Left ventricle myocardium superior (tissue), 1 donor: ENCODE results near the gene CENPS. TPM values are rescaled to one million over a fixed set of nuclear protein-coding genes. Genes with fewer than 3 reads are reported as not detected.
A peak's percentile ranks its signal among the peaks of the same experiment; 100 is the strongest.
"Not testable (repeated sequence)": the region's sequence is repeated elsewhere in the genome, so short reads cannot be mapped to it uniquely, and the experiment has no call there.

Experiments used
- ATAC-seq: fragments of 200-7000 bp; cut with Tn5 transposase; one replicate; pipeline ENCODE4 v1.9.1; 2020; ENCODE audit warnings: mild to moderate bottlenecking, moderate library complexity
- DNase-seq: peaks from one replicate; pipeline ENCODE4 v3.0.0-alpha.2; 2020
- intact Hi-C: fragments of 100-400 bp; cut with micrococcal nuclease; formaldehyde crosslinking; loops from one replicate; pipeline ENCODE4 v1.11.0; 2022
- total RNA-seq: library from RNA; stranded (reverse); fragmentation: NEBNext Ultra II Directional; extraction: Animal tissue kit (Norgen Biotek cat#: 25700); gene quantifications from one replicate; pipeline ENCODE4 v1.2.1, GENCODE V29; 2021
- donor health status: DM: no; HTN: yes; CAD: no; lungs with severe emphysema.

CENPS gene
- total RNA-seq, 1 donor from 2014 or later: 5.5 TPM

DNA sequence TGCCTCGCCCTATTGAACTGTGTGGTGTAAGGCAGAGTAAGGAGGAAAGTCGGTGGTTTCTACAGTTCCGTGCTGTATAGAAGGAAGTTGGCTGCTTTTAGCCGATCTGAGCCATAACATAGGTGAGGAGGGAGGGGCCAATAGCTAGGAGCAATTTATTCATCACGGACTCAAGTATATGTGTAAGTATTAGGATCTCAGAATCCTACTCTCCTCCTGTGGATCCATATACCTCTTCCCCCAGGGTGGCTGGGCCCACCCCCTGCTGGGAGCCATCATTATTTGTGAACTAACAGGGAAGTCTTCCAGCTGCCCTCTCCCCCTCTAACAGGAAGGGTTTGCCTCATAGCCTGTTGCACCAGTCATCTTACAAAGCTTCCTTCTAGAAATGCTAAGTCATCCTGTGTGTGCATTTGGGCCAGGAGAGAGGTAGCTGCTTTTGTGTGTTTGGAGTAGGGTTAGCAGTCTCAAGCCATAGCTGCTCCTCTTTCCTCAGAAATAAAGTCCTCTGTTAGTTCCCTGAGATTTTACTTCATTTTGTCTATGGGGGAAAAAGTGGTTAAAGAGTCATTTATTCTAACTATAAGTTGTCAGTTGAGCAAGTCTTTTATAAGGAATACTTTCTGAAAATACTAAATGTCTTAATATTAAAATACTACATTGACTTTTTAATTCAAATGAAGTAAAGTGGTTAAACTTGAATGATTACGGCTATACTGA lies 14.9 kb upstream of the CENPS start:
- ATAC-seq: peak; percentile 76
- DNase-seq: no peak
- intact Hi-C loops: no loop called here

DNA sequence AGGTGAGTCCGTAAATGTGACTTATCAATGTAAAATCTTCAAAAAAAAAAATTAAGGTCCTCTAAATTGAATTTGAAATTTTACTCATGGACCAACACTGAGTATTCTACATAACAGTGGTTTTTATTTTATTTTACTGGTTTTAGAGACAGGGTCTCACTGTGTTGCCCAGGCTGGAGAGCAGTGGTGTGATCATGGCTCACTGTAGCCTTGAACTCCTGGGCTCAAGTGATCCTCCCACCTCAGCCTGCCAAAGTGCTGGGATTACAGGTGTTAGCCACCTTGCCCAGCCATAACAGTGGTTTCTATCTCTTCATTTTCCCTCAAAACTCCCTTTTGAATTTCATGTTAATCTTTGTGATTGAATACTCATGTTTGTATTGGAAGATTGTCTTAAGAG lies 14.3 kb upstream of the CENPS start:
- intact Hi-C loops, DNase-seq, ATAC-seq: not testable (repeated sequence)

DNA sequence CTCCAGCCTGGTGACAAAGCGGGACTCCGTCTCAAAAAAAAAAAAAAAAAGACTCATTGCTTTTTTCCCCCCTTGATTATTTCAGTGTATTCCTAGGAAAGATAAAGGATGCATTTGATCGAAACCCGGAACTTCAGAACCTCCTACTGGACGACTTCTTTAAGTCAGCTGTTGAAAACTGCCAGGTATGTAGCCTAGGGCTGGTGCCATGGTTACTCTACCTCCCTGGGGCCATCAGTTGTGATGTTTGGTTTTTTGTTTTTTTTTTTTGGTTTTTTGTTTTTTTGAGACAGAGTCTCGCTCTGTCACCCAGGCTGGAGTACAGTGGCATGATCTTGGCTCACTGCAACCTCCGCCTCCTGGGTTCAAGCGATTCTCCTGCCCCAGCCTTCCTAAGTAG lies 11.5 kb upstream of the CENPS start:
- ATAC-seq, intact Hi-C loops, DNase-seq: not testable (repeated sequence)

DNA sequence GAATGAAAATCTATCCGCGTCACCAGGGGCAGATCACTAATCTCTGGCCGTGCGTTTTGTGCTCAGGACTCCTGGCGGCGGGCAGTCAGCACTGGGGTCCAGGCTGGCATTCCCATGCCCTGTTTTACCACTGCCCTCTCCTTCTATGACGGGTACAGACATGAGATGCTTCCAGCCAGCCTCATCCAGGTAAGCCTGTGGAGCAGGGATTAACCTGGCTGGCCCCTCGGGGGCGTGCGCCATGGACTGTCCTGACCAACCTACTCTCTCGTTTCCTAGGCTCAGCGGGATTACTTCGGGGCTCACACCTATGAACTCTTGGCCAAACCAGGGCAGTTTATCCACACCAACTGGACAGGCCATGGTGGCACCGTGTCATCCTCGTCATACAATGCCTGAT lies 10.9 kb upstream of the CENPS start:
- no peak for DNase-seq
- no peak for ATAC-seq
- intact Hi-C loops: no loop called here

DNA sequence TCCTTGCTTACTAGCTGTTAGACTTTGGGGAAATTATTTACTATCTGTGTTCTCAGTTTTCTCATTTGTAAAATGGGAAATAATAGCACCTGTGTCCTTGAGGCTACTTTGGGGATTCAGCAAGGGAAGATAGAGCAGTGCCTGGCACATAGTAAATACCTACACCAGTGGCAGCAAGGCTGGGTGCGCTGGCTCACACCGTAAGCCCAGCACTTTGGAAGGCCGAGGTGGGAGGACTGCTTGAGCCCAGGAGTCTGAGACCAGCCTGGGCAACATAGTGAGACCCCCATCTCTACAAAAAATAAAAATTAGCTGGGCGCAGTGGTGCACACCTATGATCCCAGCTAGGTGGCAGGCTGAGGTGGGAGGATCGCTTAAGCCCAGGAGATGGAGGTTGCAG lies 8.6 kb upstream of the CENPS start:
- DNase-seq: no peak
- no peak for ATAC-seq
- intact Hi-C loops: loop anchor here (10.0 kb wide), 1 partner anchor 47 kb away; no protein-coding TSS in a partner anchor

DNA sequence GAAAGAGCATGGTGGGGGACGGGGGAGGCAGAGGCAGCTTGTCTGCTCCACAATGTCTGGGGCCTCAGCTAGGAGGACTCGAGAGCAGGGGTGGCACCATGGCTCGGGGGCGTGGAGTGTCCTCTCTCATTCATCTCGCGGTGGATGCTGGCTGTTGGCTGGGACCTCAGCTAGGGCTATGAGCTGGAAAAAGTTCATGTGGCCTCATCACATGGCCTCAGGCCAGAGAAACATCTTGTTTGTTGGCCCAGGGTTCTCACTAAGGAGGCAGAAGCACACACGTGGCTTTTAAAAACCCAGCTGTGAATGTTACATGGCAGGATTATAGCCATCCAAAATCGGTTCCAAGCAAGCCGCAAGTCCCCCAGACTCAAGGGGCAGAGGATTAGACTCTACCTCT lies 6.2 kb upstream of the CENPS start:
- peak; percentile 59 for DNase-seq
- peak; percentile 28 for ATAC-seq
- intact Hi-C loops: loop anchor here (10.0 kb wide), 1 partner anchor 49 kb away; no protein-coding TSS in a partner anchor

DNA sequence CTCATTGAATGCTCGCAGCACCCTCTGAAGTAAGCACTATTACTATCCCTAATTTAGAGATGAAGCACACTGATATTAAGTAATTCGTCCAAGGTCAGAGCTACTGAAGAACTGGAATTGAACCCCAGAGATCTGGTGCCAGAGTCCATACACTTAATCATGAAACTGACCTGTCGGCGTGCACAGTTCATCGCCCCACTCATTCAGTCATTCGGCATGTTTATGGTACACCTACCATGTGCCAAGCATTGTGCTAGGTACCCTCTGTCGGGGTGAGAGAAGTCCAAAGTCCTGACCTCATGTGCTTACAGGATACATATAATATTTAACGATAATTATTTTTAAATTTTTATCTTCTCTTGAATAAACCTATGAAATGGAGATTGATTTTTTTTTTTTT lies 5.6 kb upstream of the CENPS start:
- DNase-seq (no peak), ATAC-seq (no peak)
- intact Hi-C loops: loop anchor here (10.0 kb wide), 1 partner anchor 50 kb away; no protein-coding TSS in a partner anchor

DNA sequence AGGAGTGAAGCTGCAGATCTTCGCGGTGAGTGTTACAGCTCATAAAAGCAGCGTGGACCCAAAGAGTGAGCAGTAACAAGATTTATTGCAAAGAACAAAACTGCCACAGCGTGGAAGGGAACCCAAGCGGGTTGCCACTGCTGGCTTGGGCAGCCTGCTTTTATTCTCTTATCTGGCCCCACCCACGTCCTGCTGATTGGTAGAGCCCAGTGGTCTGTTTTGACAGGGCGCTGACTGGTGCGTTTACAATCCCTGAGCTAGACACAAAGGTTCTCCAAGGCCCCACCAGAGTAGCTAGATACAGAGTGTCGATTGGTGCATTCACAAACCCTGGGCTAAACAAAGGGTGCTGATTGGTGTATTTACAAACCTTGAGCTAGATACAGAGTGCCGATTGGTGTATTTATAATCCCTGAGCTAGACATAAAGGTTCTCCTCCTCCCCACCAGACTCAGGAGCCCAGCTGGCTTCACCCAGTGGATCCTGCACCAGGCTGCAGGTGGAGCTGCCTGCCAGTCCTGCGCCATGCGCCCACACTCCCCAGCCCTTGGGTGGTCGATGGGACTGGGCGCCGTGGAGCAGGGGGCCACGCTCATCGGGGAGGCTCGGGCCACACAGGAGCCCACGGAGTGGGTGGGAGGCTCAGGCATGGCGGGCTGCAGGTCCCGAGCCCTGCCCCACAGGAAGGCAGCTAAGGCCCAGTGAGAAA lies 4.3 kb upstream of the CENPS start:
- intact Hi-C loops: loop anchor here (10.0 kb wide), 1 partner anchor 51 kb away; no protein-coding TSS in a partner anchor
- not testable (repeated sequence) for DNase-seq, ATAC-seq

DNA sequence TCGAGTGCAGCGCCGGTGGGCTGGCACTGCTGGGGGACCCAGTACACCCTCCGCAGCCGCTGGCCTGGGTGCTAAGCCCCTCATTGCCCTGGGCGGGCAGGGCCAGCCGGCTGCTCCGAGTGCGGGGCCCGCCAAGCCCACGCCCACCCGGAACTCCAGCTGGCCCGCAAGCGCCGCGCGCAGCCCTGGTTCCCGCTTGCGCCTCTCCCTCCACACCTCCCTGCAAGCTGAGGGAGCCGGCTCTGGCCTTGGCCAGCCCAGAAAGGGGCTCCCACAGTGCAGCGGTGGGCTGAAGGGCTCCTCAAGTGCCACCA lies 3.7 kb upstream of the CENPS start:
- not testable (repeated sequence) for ATAC-seq, DNase-seq
- intact Hi-C loops: loop anchor here (10.0 kb wide), 1 partner anchor 52 kb away; no protein-coding TSS in a partner anchor

DNA sequence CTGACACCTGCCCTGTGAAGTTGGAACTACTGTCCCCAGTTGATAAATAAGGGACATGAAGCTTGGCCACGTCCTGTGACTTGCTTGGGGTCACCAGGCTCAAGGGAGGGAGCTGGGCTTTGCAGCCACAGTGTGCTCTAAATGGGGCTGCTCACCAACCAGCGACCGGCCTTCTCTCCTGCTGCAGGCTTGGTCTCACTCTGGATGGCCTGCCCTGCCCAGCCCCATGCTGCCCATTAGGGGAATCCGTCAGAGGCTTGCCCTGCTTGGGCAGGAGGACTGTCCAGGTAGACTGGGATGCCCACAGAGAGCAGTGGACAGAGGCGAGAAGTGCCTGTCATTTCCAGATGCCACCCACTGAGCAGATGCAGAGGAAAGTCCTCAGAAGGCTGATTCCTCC lies 1.2 kb upstream of the CENPS start:
- ATAC-seq: no peak

DNA sequence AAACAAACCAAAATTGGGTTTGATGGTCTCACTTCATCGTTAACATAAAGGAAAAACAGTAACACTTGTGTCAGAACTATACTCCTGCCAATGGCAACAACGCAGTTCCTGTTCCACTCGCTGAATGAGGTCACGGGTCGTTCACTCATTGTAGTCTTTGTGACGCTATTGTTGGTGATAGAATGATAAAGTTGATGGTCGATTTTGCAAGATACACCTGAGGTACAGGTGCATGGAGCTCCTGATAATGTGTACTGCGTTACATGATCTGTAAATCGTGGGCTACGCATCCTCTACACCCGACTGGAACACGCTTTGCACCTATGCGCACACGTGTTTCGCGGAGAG lies 391 bp upstream of the CENPS start:
- no peak for DNase-seq
- intact Hi-C loops: loop anchor here (10.0 kb wide), 1 partner anchor 55 kb away; no protein-coding TSS in a partner anchor
- no peak for ATAC-seq

More for the DNA sequence above, 1.2 kb upstream of the CENPS start:
- no peak for DNase-seq
- intact Hi-C loops: loop anchor here (10.0 kb wide), 1 partner anchor 54 kb away; no protein-coding TSS in a partner anchor

DNA sequence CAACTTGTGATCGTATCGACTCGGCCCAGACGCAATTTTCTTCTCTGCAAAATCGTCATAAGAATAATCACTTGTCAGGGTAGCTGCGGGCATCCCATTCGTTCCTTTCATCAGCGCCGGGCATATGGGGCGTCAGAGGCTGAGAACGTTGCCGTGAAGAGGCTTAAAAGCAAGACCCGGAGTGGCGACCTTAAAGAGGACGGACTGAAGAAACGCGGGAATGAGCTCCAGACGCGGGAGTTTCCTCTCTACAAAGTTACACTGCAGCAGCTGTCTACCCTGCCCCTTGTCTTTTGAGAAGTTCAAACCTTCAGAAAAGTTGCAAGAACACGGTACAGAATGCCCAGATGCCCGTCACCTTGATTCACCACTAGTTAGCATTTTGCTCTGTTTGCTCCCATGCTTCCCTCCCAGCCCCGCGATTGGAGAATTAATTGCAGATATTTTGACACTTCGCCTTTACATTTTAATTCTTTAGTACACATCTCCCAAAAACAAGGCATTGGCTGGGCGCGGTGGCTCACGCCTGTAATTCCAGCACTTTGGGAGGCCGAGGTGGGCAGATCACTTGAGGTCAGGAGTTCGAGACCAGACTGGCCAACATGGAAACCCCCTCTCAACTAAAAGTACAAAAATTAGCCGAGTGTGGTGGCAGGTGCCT lies 967 bp downstream of the CENPS start:
- intact Hi-C loops: no loop called here
- no peak for ATAC-seq
- DNase-seq: no peak

DNA sequence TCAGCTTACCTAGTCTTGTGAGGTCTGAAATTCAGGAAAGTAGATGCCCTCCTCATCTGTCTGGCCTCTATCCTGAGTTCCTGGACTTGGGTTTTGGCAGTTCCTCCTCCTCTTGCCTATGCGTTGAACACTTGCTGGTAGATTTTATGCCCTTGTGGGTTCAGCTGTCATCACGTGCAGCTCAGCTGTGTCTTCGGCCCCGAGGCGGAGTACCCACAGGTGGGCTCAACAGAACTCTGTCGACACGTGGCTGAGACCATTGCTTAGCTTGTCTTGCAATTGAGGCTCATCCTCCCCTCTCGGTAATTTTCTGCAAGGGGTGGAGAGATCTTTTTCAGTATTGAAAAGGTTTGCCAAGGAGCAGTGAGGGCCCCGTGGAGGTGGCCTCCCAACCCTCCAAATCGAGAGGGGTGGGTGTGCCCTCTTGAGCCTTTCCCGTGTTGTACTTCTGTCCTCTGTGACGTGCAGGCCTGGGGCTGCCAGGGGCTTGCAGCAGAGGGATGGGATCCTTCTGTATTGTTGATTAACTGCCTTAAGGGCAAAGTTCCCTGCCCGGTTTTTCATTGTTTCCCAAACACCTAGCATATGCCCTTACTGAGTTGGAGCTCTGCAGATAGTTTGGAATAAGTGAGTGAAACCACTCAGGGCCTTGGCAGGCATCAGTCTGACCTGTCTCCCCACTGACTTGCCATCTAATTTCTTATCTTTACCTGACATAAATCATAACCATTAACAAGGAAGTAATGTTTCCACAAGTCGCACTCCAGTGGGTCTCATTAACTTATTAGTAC lies 2.9 kb downstream of the CENPS start:
- no peak for DNase-seq
- intact Hi-C loops: no loop called here
- no peak for ATAC-seq

DNA sequence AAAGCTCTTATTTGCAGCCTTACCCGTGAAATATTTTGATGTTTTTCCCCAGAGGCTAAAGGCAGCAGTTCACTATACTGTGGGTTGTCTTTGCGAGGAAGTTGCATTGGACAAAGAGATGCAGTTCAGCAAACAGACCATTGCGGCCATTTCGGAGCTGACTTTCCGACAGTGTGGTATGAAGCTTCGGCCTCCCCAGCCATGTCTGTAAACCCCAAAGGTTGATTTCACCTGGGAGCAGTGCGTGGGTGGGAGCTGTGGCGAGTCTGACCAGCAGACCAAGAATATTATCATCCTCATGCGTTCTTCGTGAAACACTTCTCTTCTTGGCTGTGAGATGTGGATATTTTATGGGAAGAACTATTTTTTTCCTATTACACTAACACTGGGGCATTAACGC lies 3.6 kb downstream of the CENPS start:
- no peak for ATAC-seq
- intact Hi-C loops: no loop called here

DNA sequence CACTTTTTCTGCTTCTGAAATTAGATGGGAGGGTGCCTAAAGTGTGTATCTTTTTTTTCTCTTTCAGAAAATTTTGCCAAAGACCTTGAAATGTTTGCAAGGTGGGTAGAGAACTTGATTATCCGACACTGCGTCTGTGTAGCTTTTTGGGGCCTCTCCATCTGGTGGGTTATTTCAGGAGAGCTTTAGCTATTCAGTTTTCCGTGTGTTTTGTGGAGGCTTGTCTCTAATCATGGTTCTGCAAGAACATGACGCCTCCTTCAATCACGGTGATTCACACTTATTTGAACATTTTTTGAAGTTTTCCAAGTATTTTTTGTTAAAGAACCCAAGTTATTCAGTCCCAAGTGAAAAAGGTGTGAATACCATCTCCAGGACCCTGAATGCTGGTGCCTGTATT lies 4.4 kb downstream of the CENPS start:
- intact Hi-C loops: no loop called here
- no peak for ATAC-seq
- no peak for DNase-seq

More for the DNA sequence above, 3.6 kb downstream of the CENPS start:
- DNase-seq: no peak

DNA sequence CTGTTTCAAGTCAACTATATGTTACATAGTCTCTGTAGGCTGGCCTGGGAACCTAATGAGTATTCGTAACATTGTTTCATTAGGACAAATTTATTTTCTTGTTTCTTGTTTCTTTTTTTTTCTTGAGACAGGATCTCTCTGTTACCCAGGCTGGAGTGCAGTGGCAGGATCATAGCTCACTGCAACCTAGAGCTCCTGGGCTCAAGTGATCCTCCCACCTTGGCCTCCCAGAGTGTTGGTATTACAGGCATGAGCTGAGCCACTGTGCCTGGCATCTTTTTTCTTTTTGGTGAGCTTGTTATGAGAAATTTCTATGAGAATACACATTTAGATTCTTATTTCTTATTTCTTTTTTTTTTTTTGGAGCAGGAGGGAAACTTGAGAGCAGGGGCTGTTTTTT lies 6.8 kb downstream of the CENPS start:
- no peak for ATAC-seq
- intact Hi-C loops: no loop called here
- DNase-seq: no peak

DNA sequence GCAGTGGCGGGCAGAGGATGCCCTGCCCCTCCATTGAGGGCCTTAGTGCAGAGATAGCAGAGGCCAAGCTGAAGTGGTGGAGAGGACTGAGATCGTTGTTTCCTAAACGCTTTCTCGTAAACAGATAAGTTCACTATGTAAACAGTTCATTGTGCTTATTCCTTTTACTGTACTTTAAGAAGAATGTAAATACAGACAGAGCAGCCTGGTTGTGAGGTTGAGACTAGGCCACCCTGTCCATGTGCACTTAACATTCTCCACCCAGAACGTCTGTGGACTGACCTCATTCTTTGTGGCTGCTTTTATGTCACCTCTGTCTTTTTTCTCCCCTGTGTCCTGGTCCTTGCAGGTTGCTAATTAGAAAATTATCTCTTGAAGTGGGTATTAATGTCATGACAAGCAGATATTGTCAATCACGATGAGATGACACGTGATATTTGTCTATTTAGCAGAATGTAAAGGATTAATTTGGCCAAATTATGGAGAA lies 8.5 kb downstream of the CENPS start:
- intact Hi-C loops: no loop called here
- ATAC-seq: peak; percentile 54

DNA sequence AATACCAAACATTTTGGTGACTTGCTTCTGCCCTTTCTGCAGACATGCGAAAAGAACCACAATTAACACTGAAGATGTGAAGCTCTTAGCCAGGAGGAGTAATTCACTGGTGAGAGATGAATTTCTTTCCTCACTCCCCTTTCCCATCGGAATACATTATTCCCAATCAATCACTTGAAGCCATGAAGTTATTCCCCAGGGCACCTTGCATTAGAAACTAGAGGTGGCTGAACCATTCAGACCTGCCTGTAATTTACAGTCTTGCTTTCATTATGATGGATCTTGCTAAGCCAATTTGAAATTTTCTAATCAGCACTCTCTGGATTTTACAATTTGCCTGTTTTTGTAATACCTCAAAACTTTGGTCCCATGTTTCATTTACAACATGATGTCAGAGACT lies 10.1 kb downstream of the CENPS start:
- intact Hi-C loops: no loop called here
- no peak for DNase-seq
- no peak for ATAC-seq

More for the DNA sequence above, 8.5 kb downstream of the CENPS start:
- DNase-seq: no peak

DNA sequence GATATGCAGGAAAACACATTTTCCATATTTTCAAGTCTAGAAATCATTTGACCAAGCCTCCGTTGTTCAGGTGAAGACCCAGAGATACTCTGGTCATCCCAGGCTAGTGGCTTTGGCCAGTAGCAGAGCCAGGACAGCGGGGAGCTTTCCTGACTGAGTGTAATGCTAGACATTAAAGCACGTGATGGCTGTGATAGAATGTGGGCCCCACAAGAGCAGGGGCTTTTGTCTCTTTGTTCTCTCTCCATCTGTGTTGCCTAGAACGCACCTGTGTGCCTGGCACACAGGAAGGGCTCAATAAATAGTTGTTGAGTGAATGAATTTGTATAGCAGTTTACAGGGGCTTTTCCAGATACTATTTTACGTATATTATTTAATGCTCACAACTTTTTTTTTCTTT lies 10.6 kb downstream of the CENPS start:
- intact Hi-C loops: no loop called here
- DNase-seq (no peak), ATAC-seq (no peak)
